Measurements from ENCODE around the gene COMMD7. TPM values are rescaled to one million over a fixed set of nuclear protein-coding genes. Genes with fewer than 3 reads are reported as not detected.
A peak's percentile ranks its signal among the peaks of the same experiment; 100 is the strongest.

The COMMD7 gene
- total RNA-seq, 1 experiment from 2014 or later, result 66.1 TPM

DNA sequence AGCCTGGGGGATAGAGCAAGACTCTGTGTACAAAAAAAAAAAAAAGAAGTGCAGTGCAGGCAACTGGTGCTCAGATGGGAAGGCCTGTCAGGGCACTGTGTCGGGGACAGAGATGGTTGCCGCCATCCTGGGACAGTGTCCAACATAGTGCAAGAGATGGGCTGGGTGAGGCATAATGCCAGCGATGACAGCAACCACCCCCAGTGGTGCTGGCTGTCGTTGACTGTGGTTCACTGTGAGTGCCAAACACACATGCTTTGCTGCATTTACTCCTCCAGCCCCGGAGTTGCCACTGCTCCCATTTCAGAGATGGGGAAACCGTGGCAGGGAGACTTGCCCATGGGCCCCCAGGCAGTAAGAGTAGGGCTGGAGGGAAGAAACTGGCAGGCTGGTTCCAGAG lies 64.3 kb downstream of the COMMD7 start:
- peak overlapping the region in 1 of 3 experiments; percentile 79; a peak in 1 of 7 replicates for H3K27ac Mint-ChIP-seq
- Histone ChIP-seq H3T11ph (ENCODE audit: low read length) (no peak overlapping the region), H2BK120ac (ENCODE audit: low read depth, low read length, poor library complexity, severe bottlenecking) (no peak overlapping the region), H3K79me2 (ENCODE audit: insufficient read depth, low read length) (no peaks in the 10 kb centered on the region), H3K18ac (ENCODE audit: insufficient read length, low read depth, low read length) (no peak overlapping the region), H4K20me1 (ENCODE audit: control insufficient read depth, insufficient read depth, insufficient read length) (no peaks in the 10 kb centered on the region), H2BK5ac (ENCODE audit: insufficient read length, low read length) (no peak overlapping the region), H4K91ac (ENCODE audit: insufficient read length, low read depth, low read length) (no peak overlapping the region), H2BK12ac (ENCODE audit: insufficient read length, low read depth, low read length) (no peak overlapping the region), H3K23me2 (ENCODE audit: insufficient read length, low read depth, low read length, poor library complexity, severe bottlenecking) (no peaks in the 10 kb centered on the region), H3K4ac (ENCODE audit: low read depth, low read length) (no peak overlapping the region), H2AFZ (ENCODE audit: low read length) (no peak overlapping the region), H3K9me3 (ENCODE audit: control insufficient read depth, low read depth, low read length) (no peaks in the 10 kb centered on the region), H3K9ac (ENCODE audit: extremely low read depth, insufficient read length, low read length) (no peak overlapping the region), H3K4me2 (ENCODE audit: insufficient read depth, insufficient read length, low read length) (no peak overlapping the region), H4K8ac (replicated peaks; ENCODE audit: insufficient read length, low read depth, low read length) (no peak overlapping the region), H3K4me1 (ENCODE audit: insufficient read depth, low read length) (peaks cover 2% of the 10 kb centered on the region; the same call in 1 of the 2 replicates), H3K23ac (ENCODE audit: insufficient read length, low read depth, low read length) (no peak overlapping the region), H3K27me3 (ENCODE audit: insufficient read depth, low read length) (no peaks in the 10 kb centered on the region), H3K14ac (ENCODE audit: insufficient read depth, low read length) (no peak overlapping the region), H4K5ac (ENCODE audit: insufficient read length, low read depth, low read length) (no peak overlapping the region), H3K27ac (ENCODE audit: insufficient read length, low read depth, low read length) (no peak overlapping the region), H2BK20ac (ENCODE audit: low read depth, low read length, poor library complexity, severe bottlenecking) (no peak overlapping the region), H3K79me1 (ENCODE audit: insufficient read depth, low read depth, low read length, poor library complexity, severe bottlenecking) (no peaks in the 10 kb centered on the region), H2AK5ac (ENCODE audit: insufficient read length, low read length) (no peak overlapping the region), H2BK15ac (ENCODE audit: low read depth, low read length) (no peak overlapping the region), H3K56ac (ENCODE audit: insufficient read length, low read depth, low read length) (no peak overlapping the region)
- H3K27me3 Mint-ChIP-seq (ENCODE audit: low read depth), result no peaks in the 10 kb centered on the region
- H3K4me3 Mint-ChIP-seq, result no peak overlapping the region
- TF ChIP-seq, protein P1, sequence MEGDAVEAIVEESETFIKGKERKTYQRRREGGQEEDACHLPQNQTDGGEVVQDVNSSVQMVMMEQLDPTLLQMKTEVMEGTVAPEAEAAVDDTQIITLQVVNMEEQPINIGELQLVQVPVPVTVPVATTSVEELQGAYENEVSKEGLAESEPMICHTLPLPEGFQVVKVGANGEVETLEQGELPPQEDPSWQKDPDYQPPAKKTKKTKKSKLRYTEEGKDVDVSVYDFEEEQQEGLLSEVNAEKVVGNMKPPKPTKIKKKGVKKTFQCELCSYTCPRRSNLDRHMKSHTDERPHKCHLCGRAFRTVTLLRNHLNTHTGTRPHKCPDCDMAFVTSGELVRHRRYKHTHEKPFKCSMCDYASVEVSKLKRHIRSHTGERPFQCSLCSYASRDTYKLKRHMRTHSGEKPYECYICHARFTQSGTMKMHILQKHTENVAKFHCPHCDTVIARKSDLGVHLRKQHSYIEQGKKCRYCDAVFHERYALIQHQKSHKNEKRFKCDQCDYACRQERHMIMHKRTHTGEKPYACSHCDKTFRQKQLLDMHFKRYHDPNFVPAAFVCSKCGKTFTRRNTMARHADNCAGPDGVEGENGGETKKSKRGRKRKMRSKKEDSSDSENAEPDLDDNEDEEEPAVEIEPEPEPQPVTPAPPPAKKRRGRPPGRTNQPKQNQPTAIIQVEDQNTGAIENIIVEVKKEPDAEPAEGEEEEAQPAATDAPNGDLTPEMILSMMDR (conservative IDR thresholded peaks at IDR 0.05), result no peak
- no CpG with 5 or more reads among the region's 6 CpGs for WGBS (ENCODE audit: extremely low coverage, insufficient read length, low lambda C conversion rate)
- peaks cover 0 to 8% (median 2%) of the 10 kb centered on the region in 3 experiments; a peak in 2 of 7 replicates for H3K36me3 Mint-ChIP-seq (ENCODE audit: insufficient read depth in 1 of 3, low read depth in 3 of 3)
- H3K9me3 Mint-ChIP-seq, result no peaks in the 10 kb centered on the region; a peak in 1 of 5 replicates
- peaks cover 54 to 59% of the 10 kb centered on the region in 2 experiments for H3K4me1 Mint-ChIP-seq
- DNase-seq, result no peak
